Measurements from ENCODE around the gene CPTP. TPM values are rescaled to one million over a fixed set of nuclear protein-coding genes. Genes with fewer than 3 reads are reported as not detected.
"Not testable (repeated sequence)": the region's sequence is repeated elsewhere in the genome, so short reads cannot be mapped to it uniquely, and the experiment has no call there.

Gene CPTP
- total RNA-seq, 2 experiments from 2014 or later = 8.4 to 11.0 TPM

- H3K36me3 Mint-ChIP-seq (ENCODE audit: low read depth) = no peaks in the 10 kb centered on the region
- peaks cover 4% of the 10 kb centered on the region for H3K4me1 Mint-ChIP-seq (ENCODE audit: low read depth)
- POLR2A ChIA-PET = interaction anchor here (0.6 kb wide), 1 partner anchor 89 kb away, joined by 3 read pairs; no protein-coding TSS in a partner anchor
- no peak for ATAC-seq
- DNase-seq = no peak
- CTCF ChIA-PET = no interaction called here
- TF ChIP-seq CTCF (IDR thresholded peaks at IDR 0.05) = no peak
- no peaks in the 10 kb centered on the region for H3K9me3 Mint-ChIP-seq
- H3K4me3 Mint-ChIP-seq = no peak overlapping the region
- no peaks in the 10 kb centered on the region for H3K27me3 Mint-ChIP-seq
- intact Hi-C loops (cut with micrococcal nuclease) = no loop called here
- no peak overlapping the region for H3K27ac Mint-ChIP-seq
These were observed 41.5 kb downstream of the CPTP start for GRCh38 chr1:1365875-1366698.

GRCh38 chr1:1366699-1367066 lies 42.1 kb downstream of the CPTP start:
- intact Hi-C loops (cut with micrococcal nuclease) = no loop called here
- DNase-seq (no peak), ATAC-seq (no peak)
- Mint-ChIP-seq H3K9me3 (no peaks in the 10 kb centered on the region), H3K4me1 (ENCODE audit: low read depth) (peaks cover 10% of the 10 kb centered on the region), H3K4me3 (no peak overlapping the region), H3K27ac (no peak overlapping the region), H3K27me3 (no peaks in the 10 kb centered on the region), H3K36me3 (ENCODE audit: low read depth) (no peaks in the 10 kb centered on the region)
- TF ChIP-seq CTCF (IDR thresholded peaks at IDR 0.05) = no peak
- CTCF ChIA-PET = no interaction called here
- POLR2A ChIA-PET = no interaction called here

- Mint-ChIP-seq H3K36me3 (ENCODE audit: low read depth) (no peaks in the 10 kb centered on the region), H3K27me3 (no peaks in the 10 kb centered on the region), H3K4me1 (ENCODE audit: low read depth) (peaks cover 16% of the 10 kb centered on the region), H3K4me3 (no peak overlapping the region), H3K9me3 (no peaks in the 10 kb centered on the region), H3K27ac (no peak overlapping the region)
- DNase-seq (no peak), ATAC-seq (no peak)
- TF ChIP-seq CTCF (IDR thresholded peaks at IDR 0.05) = no peak
- ChIA-PET POLR2A (no interaction called here), CTCF (no interaction called here)
- intact Hi-C loops (cut with micrococcal nuclease) = no loop called here
These were observed 42.7 kb downstream of the CPTP start for GRCh38 chr1:1367315-1367714.

GRCh38 chr1:1370094-1370493 lies 45.5 kb downstream of the CPTP start:
- H3K36me3 Mint-ChIP-seq (ENCODE audit: low read depth); H3K4me3 Mint-ChIP-seq; ATAC-seq; H3K27ac Mint-ChIP-seq; POLR2A ChIA-PET; H3K27me3 Mint-ChIP-seq; H3K9me3 Mint-ChIP-seq; intact Hi-C loops (cut with micrococcal nuclease); DNase-seq: not testable (repeated sequence)
- CTCF ChIA-PET = interaction anchor here (1.3 to 5.3 kb wide), 3 partner anchors 17 to 247 kb away, joined by 5 to 40 read pairs (median 6); no protein-coding TSS in a partner anchor
- H3K4me1 Mint-ChIP-seq (ENCODE audit: low read depth) = peaks cover 27% of the 10 kb centered on the region

- no peaks in the 10 kb centered on the region for H3K9me3 Mint-ChIP-seq
- H3K4me1 Mint-ChIP-seq (ENCODE audit: low read depth) = peaks cover 27% of the 10 kb centered on the region
- H3K27ac Mint-ChIP-seq = no peak overlapping the region
- ChIA-PET CTCF (interaction anchor here (0.6 to 5.3 kb wide), 16 partner anchors 12 to 254 kb away, joined by 3 to 40 read pairs (median 6); partner anchors contain the start of gene CCNL2), POLR2A (interaction anchor here (1.1 to 2.0 kb wide), 6 partner anchors 13 to 593 kb away, joined by 3 to 10 read pairs (median 3); partner anchors contain the start of gene MXRA8)
- DNase-seq = no peak
- intact Hi-C loops (cut with micrococcal nuclease) = no loop called here
- no peak for TF ChIP-seq CTCF (IDR thresholded peaks at IDR 0.05)
- H3K4me3 Mint-ChIP-seq = no peak overlapping the region
- peaks cover 9% of the 10 kb centered on the region for H3K36me3 Mint-ChIP-seq (ENCODE audit: low read depth)
- no peak for ATAC-seq
- no peaks in the 10 kb centered on the region for H3K27me3 Mint-ChIP-seq
These were observed 46.2 kb downstream of the CPTP start for GRCh38 chr1:1370771-1371300.

Data from activated CD8-positive, alpha-beta T cell treated with anti-CD3 and anti-CD28 coated beads for 36 hours (primary cell).